WTC11 (cell line): ENCODE data around the gene ZNF343. TPM values are rescaled to one million over a fixed set of nuclear protein-coding genes. Genes with fewer than 3 reads are reported as not detected.
A peak's percentile ranks its signal among the peaks of the same experiment; 100 is the strongest.

ENCODE experiments used
- ATAC-seq: fragments of 200-7000 bp; cut with Tn5 transposase; 2 replicates; pipeline ENCODE4 v1.10.0; 2021; ENCODE audit warnings: mild to moderate bottlenecking, moderate library complexity
- CTCF ChIA-PET: fragments of 300-600 bp; sonication (Branson Sonifier 250); formaldehyde crosslinking; loops from one replicate; lab custom pipeline; 2021; ENCODE audit warnings: antibody characterized with exemption; lab: Charles Lee
- POLR2A ChIA-PET: fragments of 350-600 bp; sonication (Branson Sonifier 250); formaldehyde crosslinking; loops from one replicate; lab custom pipeline; 2021; ENCODE audit warnings: antibody characterized with exemption; lab: Charles Lee
- DNase-seq: peaks from one replicate; pipeline ENCODE4 v3.0.0; 2021; ENCODE audit warnings: low spot score
- H3K27ac Mint-ChIP-seq: 2 replicates; pipeline ENCODE4 v1.8.0; 2021; ENCODE audit warnings: mixed read lengths
- H3K27me3 Mint-ChIP-seq: 2 replicates; pipeline ENCODE4 v1.8.0; 2021; ENCODE audit warnings: low read depth, mild to moderate bottlenecking, moderate library complexity, mixed read lengths
- H3K36me3 Mint-ChIP-seq: 2 replicates; pipeline ENCODE4 v1.8.0; 2021; ENCODE audit warnings: mixed read lengths
- H3K4me1 Mint-ChIP-seq: 2 replicates; pipeline ENCODE4 v1.8.0; 2022; ENCODE audit warnings: mixed read lengths
- H3K4me3 Mint-ChIP-seq: 2 replicates; pipeline ENCODE4 v1.8.0; 2021; ENCODE audit warnings: mild to moderate bottlenecking, moderate library complexity, mixed read lengths
- H3K9me3 Mint-ChIP-seq: 2 replicates; pipeline ENCODE4 v1.8.0; 2021; ENCODE audit warnings: mixed read lengths
- ATF1 ChIP-seq: sonication (generic); formaldehyde crosslinking; IDR thresholded peaks from 2 replicates; pipeline ENCODE4 v1.8.1; 2023; ENCODE audit warnings: mild to moderate bottlenecking, moderate library complexity, missing genetic modification reagents
- ATF2 ChIP-seq: sonication (generic); formaldehyde crosslinking; IDR thresholded peaks from 2 replicates; pipeline ENCODE4 v1.8.1; 2022; ENCODE audit warnings: low read depth, missing genetic modification reagents, borderline replicate concordance
- ATF3 ChIP-seq: sonication (generic); formaldehyde crosslinking; conservative IDR thresholded peaks from 2 replicates; pipeline ENCODE4 v1.8.1; 2022; ENCODE audit warnings: mild to moderate bottlenecking, missing genetic modification reagents
- CREM ChIP-seq: sonication (generic); formaldehyde crosslinking; IDR thresholded peaks from 2 replicates; pipeline ENCODE4 v1.8.1; 2022; ENCODE audit warnings: mild to moderate bottlenecking, missing genetic modification reagents, moderate library complexity
- CTCF ChIP-seq: fragments of 200-600 bp; IDR thresholded peaks from 2 replicates; pipeline ENCODE4 v1.8.0; 2022; ENCODE audit warnings: antibody characterized with exemption
- ELF4 ChIP-seq: sonication (generic); formaldehyde crosslinking; IDR thresholded peaks from 2 replicates; pipeline ENCODE4 v1.8.1; 2022; ENCODE audit warnings: low read depth, mild to moderate bottlenecking, moderate library complexity, missing genetic modification reagents
- EMX1 ChIP-seq: fragments of 250-450 bp; sonication (Bioruptor Pico); IDR thresholded peaks from 2 replicates; pipeline ENCODE4 v1.8.0; 2021; ENCODE audit warnings: mild to moderate bottlenecking
- FOXK1 ChIP-seq: sonication (generic); formaldehyde crosslinking; IDR thresholded peaks from 2 replicates; pipeline ENCODE4 v1.8.0; 2022; ENCODE audit warnings: mild to moderate bottlenecking, moderate library complexity, missing genetic modification reagents
- FOXP4 ChIP-seq: sonication (generic); formaldehyde crosslinking; IDR thresholded peaks from 2 replicates; pipeline ENCODE4 v1.8.0; 2022; ENCODE audit warnings: mild to moderate bottlenecking, missing genetic modification reagents
- GTF2I ChIP-seq: fragments of 250-450 bp; sonication (Bioruptor Pico); conservative IDR thresholded peaks from 2 replicates; pipeline ENCODE4 v1.4.0; 2021; ENCODE audit warnings: mild to moderate bottlenecking
- MLX ChIP-seq: sonication (generic); formaldehyde crosslinking; IDR thresholded peaks from 2 replicates; pipeline ENCODE4 v1.8.1; 2023; ENCODE audit warnings: mild to moderate bottlenecking, missing genetic modification reagents, moderate library complexity
- NFE2L1 ChIP-seq: sonication (generic); formaldehyde crosslinking; IDR thresholded peaks from 2 replicates; pipeline ENCODE4 v1.8.1; 2023; ENCODE audit warnings: missing genetic modification reagents
- NR2C2 ChIP-seq: sonication (generic); formaldehyde crosslinking; IDR thresholded peaks from 2 replicates; pipeline ENCODE4 v1.8.0; 2022; ENCODE audit warnings: mild to moderate bottlenecking, missing genetic modification reagents
- PRRX2 ChIP-seq: fragments of 250-450 bp; sonication (Bioruptor Pico); IDR thresholded peaks from 2 replicates; pipeline ENCODE4 v1.8.0; 2021; ENCODE audit warnings: mild to moderate bottlenecking
- SOX15 ChIP-seq: fragments of 250-450 bp; sonication (Bioruptor Pico); IDR thresholded peaks from 2 replicates; pipeline ENCODE4 v1.9.0; 2021; ENCODE audit warnings: mild to moderate bottlenecking
- ZMAT4 ChIP-seq: fragments of 250-450 bp; sonication (Bioruptor Pico); IDR thresholded peaks from 2 replicates; pipeline ENCODE4 v1.9.0; 2021; ENCODE audit warnings: mild to moderate bottlenecking
- ZNF219 ChIP-seq: sonication (generic); formaldehyde crosslinking; IDR thresholded peaks from 2 replicates; pipeline ENCODE4 v1.8.0; 2023; ENCODE audit warnings: missing genetic modification reagents, mild to moderate bottlenecking, borderline replicate concordance
- ZNF263 ChIP-seq: sonication (generic); formaldehyde crosslinking; IDR thresholded peaks from 2 replicates; pipeline ENCODE4 v1.8.1; 2022; ENCODE audit warnings: low read depth, mild to moderate bottlenecking, moderate library complexity, missing genetic modification reagents
- total RNA-seq: library from RNA; stranded (reverse); gene quantifications from 3 replicates; pipeline ENCODE4 v1.2.3, GENCODE V29; 2021

ZNF343 gene
- total RNA-seq, 1 experiment from 2014 or later = 7.6 TPM

- Mint-ChIP-seq H3K4me1 (no peaks in the 10 kb centered on the region), H3K36me3 (no peaks in the 10 kb centered on the region), H3K4me3 (no peak overlapping the region), H3K9me3 (peaks cover 3% of the 10 kb centered on the region; the same call in 1 of the 2 replicates), H3K27ac (no peak overlapping the region)
- peak; percentile 91 for DNase-seq
- POLR2A ChIA-PET = no interaction called here
- peak; percentile 86 for ATAC-seq
- CTCF ChIA-PET = interaction anchor here (0.6 to 4.2 kb wide), 24 partner anchors 13 to 462 kb away, joined by 3 to 45 read pairs (median 4); partner anchors contain the start of gene TGM6
- TF ChIP-seq ATF3 = no peak
- no peak for TF ChIP-seq ZMAT4 (CRISPR knock-in tag)
- TF ChIP-seq ZNF219 = no peak
- TF ChIP-seq FOXP4 (CRISPR knock-in tag) = no peak
- peak; percentile 78 for TF ChIP-seq CTCF
- TF ChIP-seq ATF2 (CRISPR knock-in tag) = no peak
- TF ChIP-seq GTF2I (CRISPR knock-in tag) = no peak
- TF ChIP-seq NFE2L1 = no peak
- no peak for TF ChIP-seq ATF1 (CRISPR knock-in tag)
- TF ChIP-seq, all 79 proteins: peak for 1
- H3K27me3 Mint-ChIP-seq = no peaks in the 10 kb centered on the region
These were observed 56.6 kb downstream of the ZNF343 start for GRCh38 chr20:2451939-2452732.

- no peaks in the 10 kb centered on the region for H3K27me3 Mint-ChIP-seq
- H3K36me3 Mint-ChIP-seq = no peaks in the 10 kb centered on the region
- ATAC-seq (no peak), DNase-seq (no peak)
- ChIA-PET POLR2A (no interaction called here), CTCF (interaction anchor here (0.7 to 4.2 kb wide), 13 partner anchors 24 to 358 kb away, joined by 3 to 45 read pairs (median 5); partner anchors contain the start of gene TGM6)
- no peak overlapping the region for H3K27ac Mint-ChIP-seq
- TF ChIP-seq MLX (no peak), ELF4 (CRISPR knock-in tag) (no peak)
- H3K9me3 Mint-ChIP-seq = peaks cover 3% of the 10 kb centered on the region; the same call in 1 of the 2 replicates
- no peaks in the 10 kb centered on the region for H3K4me1 Mint-ChIP-seq
- no peak overlapping the region for H3K4me3 Mint-ChIP-seq
These were observed 57.3 kb downstream of the ZNF343 start for GRCh38 chr20:2451422-2451821.

- TF ChIP-seq FOXK1 (no peak), SOX15 (no peak), PRRX2 (CRISPR knock-in tag) (no peak), ELF4 (CRISPR knock-in tag) (no peak), EMX1 (CRISPR knock-in tag) (no peak), NR2C2 (no peak), CREM (CRISPR knock-in tag) (no peak), ZNF263 (CRISPR knock-in tag) (no peak)
- Mint-ChIP-seq H3K27me3 (no peaks in the 10 kb centered on the region), H3K4me1 (no peaks in the 10 kb centered on the region), H3K9me3 (peaks cover 3% of the 10 kb centered on the region; the same call in 1 of the 2 replicates), H3K27ac (no peak overlapping the region), H3K36me3 (no peaks in the 10 kb centered on the region), H3K4me3 (no peak overlapping the region)
- ATAC-seq (no peak), DNase-seq (no peak)
- ChIA-PET CTCF (interaction anchor here (0.6 kb wide), 1 partner anchor 183 kb away, joined by 5 read pairs; no protein-coding TSS in a partner anchor), POLR2A (no interaction called here)
These were observed 59.3 kb downstream of the ZNF343 start for GRCh38 chr20:2449386-2449785.
